NOMO-1 (cell line): ENCODE measurements around the gene HSD17B4.

Source experiments
- DNase-seq, 2 experiments: peaks; one replicate each; lab custom pipeline; 2025; ENCODE audit not compliant: unreplicated experiment in 2 of 2; lab: John Stamatoyannopoulos, UW

The HSD17B4 gene

DNA sequence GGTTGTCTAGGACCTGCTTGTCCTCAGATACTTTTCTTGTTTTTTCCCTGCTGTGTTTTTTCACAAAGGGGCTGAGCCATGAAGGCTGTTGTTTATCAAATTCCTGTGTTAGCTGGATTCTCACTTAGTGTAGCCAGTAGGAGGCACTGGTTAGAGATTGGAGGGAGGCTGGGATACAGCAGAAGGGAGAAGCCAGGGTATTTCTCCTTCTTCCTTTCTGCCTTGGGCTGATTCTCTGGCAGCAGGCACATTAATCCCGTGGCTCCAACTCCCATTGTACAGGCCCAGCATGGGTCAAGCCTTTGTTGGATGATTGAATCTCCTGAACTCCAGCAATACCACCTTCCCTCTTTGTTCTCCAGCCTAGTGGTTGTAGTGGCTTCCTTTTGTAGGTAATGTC lies 130.7 kb downstream of the HSD17B4 start:
- no peak for DNase-seq

DNA sequence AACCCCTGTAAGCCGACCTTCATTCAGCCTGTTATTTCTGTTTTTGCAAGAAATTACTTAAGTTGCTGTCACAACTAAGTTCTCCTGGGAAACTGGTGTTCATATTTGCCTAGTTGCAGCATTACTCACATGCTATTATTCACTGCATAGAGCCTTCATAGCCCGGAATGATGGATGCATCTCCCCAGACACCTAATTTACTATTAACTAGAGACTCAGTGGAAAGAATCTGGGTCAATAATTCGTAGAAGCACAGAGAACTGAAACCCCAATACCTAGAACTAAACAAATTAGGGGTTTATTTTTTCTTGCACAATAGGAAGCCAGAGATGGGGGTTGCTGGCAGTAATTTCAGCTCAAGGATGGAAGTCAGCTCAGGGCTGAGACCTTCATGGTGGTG lies 131.4 kb downstream of the HSD17B4 start:
- DNase-seq, result no peak
